HG02852 (cell line): ENCODE results near the gene NEU4.

Experiments used
- ATAC-seq: cut with Tn5 transposase; IDR thresholded peaks from one replicate; pipeline ENCODE4 v1.9.1; 2021; ENCODE audit warnings: mild to moderate bottlenecking, moderate library complexity; ENCODE audit not compliant: unreplicated experiment

Gene NEU4

DNA sequence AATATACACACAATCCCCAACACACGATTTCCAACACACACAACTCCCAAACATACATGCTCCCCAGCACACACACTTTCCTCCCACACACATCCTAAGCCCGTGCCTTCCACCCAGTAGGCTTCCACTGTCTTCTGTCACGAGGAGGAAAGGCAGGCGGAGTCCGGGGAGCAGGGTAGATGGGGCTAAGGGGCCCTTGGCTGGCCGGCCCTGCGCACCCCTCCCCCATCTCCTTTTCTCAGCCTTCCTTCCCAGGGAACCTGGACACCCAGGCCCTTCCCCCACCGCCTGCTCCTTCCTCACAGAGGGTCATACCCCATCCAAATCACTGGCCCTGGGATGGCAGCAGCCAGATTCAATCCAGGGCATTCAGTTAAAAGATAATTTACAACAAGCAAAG, 53.1 kb downstream of the NEU4 start:
- ATAC-seq: no peak

DNA sequence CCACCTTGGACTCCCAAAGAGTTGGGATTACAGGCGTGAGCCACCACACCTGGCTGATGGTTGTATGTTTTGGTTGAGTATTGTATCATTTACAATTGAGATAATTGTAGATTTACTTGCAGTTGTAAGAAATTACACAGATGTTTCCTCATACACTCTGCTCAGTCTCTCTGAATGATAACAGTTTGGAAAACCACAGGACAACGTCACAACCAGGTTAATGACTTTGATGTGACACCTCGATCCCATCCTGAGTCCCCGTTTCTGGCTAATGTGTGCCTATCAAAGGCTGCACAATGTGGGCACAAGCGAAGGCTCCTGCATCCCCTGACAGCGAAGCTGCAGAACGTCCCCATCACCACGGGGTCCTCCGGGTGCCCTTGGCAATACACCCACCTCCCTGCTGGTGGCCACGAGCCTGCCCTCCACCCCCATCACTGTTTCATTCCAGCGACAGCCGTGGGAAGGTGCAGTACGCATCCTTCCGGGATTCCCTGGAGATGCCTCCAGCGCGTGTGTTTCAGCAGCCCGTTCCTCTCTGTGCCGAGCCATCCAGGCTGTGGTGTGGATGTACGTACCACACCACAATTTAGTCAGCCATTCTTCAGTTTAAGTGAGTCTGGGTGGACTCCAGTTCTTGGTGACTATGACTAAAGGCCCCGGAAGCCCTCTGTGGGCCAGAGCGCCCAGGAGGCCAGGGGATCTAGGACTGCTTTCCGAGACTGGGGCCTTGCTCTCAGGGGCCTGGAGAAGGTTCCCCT, 54.0 kb downstream of the NEU4 start:
- ATAC-seq: no peak

DNA sequence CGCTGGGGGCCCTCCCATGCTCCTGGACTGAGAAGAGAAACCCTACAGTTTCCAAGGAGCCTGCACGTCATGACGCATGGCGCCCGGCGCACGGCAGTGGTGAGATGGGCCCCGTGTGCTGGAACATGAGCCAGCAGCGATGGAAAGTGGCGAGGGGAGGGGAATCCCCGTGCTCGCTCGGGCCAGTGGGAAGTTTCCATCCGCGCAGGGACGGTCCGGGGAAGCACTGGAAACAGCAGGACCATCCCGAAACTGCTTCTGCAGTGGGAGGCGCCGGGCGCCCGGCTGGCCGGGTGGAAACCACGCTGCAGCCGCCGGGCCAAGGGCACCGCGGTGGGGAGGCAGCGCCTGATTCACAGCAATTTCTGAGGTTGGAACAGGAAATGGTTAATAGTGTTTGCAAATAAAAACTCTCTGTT, 54.6 kb downstream of the NEU4 start:
- ATAC-seq: no peak

DNA sequence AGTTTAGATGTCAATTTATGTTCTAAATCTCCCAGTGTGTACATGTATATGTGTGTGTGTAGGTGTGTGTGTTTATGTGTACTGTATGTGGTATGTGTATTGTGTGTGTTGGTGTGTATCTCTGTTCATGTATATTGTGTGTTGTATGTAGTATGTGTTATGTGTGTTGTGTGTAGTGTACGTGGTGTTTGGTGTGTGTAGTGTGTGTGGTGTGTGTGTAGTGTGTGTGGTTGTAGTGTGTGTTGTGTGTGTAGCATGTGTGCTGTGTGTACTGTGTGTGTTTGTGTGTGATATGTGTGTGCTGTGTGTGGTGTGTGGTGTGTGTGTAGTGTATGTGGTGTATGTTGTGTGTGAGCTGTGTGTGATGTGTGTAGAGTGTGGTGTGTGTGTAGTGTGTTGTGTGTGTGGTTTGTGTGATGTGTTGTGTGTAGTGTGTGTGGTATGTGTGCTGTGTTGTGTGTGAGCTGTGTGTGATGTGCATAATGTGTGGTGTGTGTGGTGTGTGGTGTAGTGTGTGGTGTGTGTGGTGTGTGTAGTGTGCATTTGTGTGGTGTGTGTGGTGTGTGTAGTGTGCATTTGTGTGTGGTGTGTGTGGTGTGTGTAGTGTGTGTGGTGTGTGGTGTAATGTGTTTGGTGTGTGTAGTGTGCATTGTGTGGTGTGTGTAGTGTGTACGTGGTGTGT, 55.3 kb downstream of the NEU4 start:
- ATAC-seq: no peak

DNA sequence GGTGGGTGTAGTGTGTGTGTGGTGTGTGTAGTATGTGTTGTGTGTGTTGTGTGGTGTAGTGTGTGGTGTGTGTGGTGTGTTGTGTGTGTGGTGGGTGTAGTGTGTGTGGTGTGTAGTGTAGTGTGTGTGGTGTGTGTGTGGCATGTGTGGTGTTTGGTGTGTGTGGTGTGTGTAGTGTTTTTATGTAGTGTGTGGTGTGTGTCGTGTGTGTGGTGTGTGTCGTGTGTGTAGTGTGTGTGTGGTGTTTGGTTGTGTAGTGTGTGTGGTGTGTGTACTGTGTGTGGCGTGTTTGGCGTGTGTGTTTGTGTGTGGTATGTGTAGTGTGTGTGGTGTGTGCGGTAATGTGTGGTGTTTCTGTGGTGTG, 55.8 kb downstream of the NEU4 start:
- no peak for ATAC-seq

DNA sequence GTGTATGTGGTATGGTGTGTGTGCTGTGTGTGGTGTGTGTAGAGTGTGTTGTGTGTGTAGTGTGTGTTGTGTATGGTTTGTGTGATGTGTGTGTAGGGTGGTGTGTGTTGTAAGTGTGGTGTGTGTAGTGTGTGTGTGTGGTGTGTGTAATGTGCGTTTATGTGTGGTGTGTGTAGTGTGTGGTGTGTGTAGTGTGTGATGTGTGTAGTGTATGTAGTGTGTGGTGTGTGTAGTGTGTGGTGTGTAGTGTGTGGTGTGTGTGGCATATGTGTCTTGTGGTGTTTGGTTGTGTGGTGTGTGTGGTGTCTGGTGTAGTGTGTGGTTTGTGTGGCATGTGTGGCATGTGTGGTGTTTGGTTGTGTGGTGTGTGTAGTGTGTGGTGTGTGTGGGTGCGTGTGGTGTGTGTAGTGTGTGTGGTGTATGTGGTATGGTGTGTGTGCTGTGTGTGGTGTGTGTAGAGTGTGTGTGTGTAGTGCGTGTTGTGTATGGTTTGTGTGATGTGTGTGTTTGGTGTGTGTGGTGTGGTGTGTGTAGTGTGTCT, 56.5 kb downstream of the NEU4 start:
- no peak for ATAC-seq

DNA sequence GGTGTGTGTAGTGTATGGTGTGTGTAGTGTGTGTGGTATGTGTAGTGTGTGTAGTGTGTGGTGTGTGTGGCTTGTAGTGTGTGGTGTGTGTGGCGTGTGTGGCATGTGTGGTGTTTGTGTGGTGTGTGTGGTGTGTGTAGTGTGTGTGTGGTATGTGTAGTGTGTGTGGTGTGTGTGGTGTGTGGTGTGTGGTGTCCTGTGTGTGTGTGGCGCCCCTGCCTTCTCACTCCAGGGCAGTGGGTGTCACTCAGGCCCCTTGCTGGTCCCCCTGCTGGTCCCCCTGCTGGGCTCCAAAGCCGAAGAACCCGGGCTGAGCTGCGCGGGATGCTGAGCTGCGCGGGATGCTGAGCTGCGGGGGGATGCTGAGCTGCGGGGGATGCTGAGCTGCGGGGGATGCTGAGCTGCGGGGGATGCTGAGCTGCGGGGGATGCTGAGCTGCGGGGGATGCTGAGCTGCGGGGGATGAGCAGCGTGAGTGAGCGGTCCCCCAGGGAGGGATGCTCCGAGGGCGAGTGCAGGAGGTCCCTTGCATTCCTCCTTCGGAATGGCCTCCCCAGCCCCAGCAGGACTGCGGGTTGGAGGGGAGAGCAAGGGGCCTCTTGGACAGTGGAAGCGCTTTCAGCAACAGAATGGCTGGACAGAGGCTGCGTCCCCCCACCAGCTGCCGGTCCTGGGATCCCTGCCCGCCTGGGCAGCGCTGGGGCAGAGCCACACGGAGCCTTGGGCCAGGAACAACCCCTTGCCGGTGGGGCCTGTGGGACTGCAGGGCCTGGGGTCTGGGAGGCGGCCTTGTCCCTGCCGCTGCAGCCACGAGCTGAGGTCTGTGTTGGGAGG, 57.2 kb downstream of the NEU4 start:
- ATAC-seq: no peak
